HG03521 (cell line): Measurements from ENCODE around the gene PRSS36.
"Not testable (repeated sequence)": the region's sequence is repeated elsewhere in the genome, so short reads cannot be mapped to it uniquely, and the experiment has no call there.

Source experiments
- ATAC-seq: cut with Tn5 transposase; IDR thresholded peaks from one replicate; pipeline ENCODE4 v1.9.1; 2021; ENCODE audit warnings: mild to moderate bottlenecking, moderate library complexity; ENCODE audit not compliant: unreplicated experiment

PRSS36 gene

DNA sequence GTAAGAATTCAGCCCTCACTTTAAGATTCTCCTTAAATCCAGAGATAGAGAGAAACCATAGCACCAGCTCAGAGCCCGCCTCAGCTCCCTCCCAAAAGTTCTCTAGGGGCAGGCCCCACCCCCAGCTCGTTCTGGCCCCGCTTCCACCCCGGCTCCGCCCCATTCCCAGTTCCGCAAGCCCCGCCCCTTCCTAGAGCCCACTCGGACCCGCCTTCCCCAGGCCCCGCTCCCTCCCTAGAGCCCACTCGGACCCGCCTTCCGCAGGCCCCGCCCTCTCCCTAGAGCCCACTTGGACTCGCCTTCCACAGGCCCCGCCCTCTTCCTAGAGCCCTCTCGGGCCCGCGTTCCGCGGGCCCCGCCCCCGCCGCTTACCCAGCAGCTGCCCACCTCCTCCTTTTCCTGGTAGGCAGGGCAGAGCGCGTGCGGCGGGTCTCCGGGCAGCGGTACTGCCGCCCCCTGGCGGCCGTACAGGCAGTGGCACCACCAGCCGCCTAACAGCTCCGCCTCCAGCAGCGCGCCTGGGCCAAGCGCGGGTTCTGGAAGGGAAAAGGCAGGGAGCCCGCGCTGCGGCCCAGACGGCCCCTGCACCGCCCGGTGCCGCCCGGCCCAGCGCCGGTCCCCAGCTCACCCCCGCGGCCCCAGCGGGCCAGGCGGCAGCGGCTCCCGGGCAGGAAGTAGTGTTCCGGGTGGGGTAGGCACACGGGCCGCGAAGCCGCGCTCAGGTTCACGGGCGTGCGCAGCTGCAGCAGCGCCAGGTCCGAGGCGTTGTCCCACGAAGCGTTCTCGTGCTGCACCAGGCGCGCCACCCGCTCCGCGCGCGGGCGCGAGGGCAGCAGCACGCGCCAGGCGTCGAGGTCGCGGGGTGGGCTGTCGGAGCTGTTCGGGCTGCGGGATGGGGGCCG, 7.5 kb downstream of the PRSS36 start:
- ATAC-seq, result peak; percentile 86

DNA sequence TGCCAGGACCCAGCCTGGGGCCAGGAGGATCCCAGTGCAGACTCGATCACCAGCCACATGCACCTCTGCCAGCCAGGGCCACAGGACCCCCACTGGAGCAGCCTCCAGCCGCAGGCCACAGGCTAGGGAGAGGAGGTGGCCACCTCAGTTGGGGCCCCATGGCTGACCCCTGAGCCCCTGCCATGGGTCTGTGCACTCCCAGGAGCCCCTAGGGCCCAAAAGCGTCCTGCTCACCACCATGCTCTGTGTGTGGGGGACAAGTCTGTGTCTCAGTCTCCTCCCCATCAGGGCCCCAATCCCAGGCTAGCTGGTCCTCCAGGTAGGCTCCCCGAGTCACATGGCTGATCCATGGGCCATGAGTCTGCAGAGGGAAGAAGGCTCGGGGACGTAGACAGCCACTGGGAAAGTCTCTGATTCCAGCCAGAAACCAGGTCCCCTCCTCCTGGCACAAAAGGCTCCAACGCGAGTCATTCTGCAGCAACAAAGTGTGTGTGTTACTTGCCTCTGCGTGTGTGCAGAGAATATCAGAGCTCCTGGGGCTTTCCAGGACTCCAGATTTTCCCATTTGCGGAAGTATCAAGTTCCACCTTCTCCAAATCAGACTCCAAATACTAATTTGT, 8.3 kb downstream of the PRSS36 start:
- ATAC-seq, result no peak

DNA sequence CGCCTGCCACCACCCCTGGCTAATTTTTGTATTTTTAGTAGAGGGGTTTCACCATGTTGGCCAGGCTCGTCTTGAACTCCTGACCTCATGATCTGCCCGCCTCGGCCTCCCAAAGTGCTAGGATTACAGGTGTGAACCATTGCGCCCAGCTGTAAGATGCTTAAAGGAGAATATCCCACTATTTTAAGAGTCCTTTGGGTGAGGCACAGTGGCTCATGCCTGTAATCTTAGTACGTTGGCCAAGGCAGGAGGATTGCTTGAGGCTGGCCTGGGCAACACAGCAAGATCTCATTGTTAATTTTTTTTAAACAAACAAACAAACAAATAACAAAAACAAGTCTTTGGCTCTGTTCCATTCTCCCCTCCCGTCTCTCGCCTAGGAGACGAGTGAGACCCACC, 8.8 kb downstream of the PRSS36 start:
- ATAC-seq, result not testable (repeated sequence)

DNA sequence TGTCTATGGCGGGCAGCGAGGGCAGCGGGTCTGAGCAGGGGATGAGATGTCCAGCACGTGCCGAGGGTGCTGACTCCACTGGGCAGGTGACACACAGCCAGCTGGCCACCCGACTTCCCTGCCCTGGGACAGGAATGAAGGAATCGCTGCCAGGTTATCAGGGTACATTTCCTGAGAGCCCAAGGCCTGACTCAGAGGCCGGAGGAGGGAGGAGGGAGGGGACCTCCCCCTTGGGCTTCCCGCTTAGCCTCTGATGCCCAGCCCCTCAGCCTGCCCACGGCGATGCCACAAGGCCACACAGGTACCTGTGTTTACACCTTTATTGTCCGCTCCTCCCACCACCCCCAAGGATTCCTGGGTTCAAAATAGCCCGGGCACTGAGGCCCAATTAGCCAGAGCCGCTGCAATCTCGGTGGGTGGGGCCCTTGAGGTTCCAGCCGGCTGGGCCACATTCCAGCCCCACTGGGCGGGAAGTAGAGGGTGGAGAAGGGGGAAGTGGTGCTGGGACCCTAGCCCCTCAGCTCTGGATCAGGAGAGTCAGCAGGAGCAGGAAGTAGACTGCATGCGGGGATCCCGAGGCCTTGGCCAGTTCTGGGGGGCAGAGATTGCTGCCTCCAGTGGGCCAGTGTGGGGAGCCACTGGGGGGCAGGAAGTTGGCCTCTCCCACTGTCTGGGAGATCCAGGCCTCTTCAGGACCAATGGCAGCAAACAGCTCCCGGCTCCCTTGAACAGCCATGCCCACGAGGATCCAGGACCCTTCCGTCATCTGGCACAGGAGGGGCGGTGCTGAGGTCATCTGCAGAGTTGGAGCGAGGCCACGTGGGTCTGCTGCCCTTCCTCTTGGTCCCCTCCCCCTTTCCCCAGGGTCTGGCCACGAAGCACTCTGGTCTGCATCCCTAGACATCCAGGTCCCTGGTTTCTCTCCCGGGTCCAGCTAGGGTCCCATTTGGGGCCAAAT, 11.0 kb downstream of the PRSS36 start:
- ATAC-seq, result no peak

DNA sequence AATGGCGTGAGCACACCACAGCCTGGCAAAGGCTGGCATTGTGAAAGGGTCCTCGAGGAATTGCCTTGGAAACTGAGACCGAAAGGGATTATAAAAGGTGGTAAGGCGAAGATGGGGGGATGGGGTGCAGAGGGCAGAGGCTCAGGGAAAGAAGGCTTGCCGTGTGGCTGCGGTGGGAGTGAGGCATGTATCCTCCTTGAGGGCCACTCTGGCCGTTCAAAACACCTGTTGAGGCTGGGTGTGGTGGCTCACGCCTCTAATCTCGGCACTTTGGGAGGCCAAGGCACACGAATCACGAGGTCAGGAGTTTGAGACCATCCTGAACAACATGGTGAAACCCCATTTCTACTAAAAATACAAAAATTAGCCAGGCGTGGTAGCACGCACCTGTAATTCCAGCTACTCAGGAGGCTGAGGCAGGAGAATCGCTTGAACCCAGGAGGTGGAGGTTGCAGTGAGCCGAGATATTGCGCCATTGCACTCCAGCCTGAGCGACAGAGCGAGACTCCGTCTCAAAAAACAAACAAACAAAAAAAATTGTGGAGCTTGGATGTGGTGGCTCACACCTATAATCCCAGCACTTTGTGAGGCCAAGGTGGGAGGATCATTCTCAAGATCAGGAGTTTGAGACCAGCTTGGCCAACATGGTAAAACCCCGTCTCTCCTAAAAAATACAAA, 12.9 kb downstream of the PRSS36 start:
- not testable (repeated sequence) for ATAC-seq

DNA sequence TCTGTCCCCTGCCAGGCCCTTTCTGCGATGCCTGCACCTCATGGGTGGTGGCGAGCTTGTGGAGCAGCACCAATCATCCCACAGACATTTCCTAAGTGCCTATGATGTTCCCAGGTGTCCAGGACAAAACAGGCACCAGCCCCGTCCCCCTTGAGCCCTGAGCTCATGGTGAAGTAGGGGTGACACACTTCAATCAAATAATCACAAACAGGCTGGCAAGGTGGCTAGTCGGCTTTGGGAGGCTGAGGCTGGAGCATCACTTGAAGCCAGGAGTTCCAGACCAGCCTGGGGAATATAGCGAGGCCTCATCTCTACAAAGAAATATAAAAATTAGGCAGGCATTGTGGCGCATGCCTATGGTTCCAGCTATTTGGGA, 13.6 kb downstream of the PRSS36 start:
- no peak for ATAC-seq

DNA sequence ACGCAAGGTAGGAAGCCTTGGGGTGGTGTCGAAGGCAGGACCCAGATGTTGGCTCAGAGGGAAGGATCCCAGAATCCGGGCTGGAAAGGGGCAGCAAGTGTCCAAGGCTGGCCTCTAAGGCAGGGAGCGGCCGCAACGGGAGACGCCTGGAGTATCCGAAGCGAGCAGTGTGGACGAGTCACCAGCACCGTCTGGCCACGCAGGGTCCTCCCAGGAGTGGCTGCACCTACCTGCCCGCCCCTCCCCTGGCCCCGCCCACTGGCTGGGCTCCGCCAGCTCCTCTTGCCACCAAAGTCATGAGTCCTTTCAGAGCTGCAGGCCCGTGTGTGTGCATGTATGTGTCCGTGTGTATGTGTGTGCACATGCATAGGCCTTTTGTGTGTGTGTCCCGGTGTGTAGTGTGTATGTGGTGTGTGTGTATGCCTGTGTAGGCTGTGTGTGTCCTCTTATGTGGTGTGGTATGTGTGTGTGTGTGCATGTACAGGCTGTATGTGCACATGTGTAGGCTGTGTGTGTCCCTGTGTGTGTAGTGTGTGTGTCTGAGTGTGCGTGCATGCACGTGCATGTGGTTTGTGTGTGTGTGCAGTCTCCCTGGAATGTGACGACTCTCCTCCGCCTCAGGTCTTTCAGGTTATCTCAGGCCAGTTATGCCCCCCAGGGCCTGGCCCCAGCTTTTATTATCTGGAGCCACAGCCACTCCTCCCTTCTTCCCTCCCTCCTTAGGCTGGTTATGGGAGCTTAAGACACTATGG, 14.2 kb downstream of the PRSS36 start, which contains the start of gene PRSS8:
Gene PRSS8 (minus strand): TSS at position 193 of the 752 bp plus-strand sequence. CDS start 229 bp downstream, outside the sequence.
- no peak for ATAC-seq

DNA sequence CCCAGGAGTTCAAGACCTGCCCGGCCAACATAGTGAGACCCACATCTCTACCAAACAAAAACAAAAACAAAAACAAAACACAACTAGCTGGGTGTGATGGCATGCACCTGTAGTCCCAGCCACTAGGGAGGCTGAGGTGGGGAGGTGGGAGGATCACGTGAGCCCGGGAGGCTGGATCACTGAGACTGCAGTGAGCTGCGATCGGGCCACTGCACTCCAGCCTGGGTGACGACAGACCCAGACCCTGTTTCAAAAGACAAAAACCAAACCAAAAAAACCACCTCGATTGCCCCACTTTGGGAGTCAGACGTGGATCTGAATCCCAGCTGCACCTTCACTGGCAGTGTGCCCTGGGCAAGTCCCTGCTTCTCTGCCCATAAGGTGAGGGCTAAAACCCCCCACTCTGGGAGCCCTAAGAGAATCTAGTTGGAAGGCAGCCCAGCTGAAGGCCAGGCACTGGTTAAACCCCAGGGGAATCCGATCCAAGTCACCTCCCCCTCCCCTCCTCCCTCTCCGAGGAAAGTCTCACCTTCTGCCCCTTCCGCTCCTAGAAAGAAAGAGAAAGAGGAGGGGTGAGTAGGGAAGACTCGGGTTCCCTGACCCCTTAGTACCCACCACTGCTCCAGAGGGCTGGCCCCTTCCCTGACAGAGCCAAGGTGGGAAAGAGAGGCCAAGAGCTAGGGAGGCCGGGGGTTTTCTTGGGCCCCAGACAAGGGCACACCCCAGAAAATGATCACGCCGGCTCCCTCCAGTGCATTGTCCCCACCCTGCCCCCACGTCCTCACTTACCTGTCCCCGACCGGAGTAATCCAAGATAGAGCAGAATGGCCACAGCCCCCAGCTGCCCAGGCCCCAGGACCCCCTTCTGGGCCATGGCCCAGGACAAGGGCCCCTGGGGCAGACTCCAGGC, 15.0 kb downstream of the PRSS36 start:
- ATAC-seq, result no peak

DNA sequence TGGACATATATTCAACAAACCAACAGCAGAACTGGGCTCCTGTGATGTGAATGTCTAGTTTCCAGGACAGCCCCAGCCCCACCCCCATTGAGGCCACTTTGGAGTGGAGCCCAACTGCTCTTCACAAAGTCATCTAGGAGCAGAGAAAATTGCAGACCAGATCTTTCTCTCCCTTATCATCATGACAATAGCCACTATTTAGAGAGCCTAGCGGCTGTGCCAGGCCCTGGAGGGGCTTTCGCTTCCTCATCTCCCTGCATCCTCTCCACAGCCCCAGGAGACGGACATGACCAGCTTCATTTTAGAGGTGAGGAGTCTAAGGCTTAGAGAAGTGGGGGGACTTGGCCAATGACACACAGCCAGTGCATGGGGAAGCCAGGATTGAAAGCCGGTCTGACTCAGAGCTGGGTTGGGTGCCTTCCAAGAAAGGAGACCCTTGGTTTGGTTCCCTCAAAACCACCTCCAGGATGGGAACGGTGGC, 15.7 kb downstream of the PRSS36 start:
- no peak for ATAC-seq

DNA sequence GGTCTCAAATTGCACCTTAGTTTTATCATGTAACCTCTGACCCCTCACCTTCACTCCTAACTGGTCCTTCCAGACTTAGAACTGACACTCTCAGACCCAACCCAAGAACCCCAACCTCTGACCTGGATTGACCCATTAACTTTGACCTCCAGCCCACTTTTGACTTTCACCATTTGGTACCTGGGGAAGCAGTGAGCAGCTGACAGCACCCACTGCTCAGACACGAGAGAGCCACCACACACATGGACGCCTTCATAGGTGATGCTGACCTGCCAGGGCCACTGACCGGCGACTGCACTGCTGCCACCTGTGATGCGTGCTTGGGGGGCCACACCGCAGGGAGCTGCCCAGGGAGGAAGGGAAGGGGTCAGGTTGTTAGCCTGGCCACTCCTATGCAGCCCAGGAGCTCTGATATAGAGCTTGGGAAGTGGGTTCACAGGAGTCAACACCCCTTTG, 16.8 kb downstream of the PRSS36 start:
- no peak for ATAC-seq

DNA sequence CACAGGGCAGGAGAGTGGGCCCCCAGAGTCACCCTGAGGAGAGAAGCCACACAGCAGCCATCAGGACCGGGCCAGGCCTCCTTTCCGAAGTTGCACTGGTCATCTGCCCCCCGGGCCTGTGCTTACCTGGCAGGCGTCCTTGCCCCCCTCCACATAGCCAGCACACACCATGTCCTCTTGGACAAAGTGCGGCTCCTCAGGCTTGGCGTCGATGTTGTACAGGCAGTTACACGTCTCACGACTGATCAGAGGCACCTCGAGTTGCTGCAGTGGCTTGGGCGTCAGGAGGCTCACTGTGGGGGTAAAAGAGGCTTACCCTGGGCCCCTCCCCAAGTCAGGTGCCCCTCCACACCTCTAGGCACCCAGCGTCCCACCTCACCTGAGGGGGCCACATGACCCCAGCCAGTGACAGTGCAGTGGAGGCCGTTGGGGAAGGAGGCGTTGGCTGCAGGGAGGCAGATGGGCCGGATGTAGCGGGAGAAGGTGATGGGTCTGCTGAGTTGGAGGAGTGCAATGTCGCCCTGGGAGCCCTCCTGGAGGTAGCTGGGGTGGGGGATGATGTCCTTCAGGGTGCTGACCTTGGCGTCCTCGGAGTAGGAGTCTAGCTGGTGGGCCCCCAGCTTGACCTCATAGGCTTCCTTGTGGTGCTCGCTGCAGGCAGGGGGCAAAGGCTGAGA, 17.4 kb downstream of the PRSS36 start:
- no peak for ATAC-seq

DNA sequence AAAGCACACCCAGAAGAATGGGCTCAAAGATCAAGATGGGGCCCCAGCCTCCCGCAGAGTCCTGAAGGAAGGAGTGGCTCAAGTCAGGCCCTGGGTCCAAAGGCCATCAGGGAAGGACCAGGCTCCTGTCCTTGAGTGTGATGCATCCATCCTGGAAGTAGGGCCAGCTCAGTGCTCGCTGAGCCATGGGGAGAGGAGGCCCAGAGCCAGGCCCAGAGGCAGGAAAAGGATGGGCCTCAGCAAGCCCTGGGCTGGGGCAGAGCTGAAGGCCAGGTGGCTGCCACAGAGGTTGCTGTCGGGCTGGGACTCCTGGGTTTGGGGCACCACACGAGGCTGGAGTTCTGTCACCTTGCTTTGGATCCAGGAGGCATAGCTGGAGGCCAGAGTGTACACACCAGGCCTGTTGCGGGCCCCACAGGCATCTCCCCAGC, 18.0 kb downstream of the PRSS36 start:
- ATAC-seq, result no peak

DNA sequence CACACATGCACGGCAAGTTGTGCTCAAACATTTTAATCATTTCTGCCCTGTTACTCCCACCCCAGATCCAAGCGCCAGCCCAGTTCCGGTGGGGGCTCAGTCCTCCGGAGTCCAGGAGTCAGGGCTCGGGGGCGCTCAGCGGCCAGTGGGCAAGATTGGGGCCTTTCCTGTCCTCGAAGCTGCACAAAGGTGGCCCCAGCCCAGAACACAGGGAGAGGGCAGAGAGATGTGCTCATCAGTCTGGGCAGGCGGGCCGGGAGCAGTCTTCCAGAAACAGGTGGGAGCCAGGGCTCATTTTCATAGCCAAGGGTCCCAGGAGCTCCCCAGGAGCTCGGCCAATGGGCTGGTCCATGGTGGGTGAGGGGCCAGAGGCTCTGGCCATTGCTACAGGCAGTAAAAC, 18.4 kb downstream of the PRSS36 start:
- no peak for ATAC-seq

DNA sequence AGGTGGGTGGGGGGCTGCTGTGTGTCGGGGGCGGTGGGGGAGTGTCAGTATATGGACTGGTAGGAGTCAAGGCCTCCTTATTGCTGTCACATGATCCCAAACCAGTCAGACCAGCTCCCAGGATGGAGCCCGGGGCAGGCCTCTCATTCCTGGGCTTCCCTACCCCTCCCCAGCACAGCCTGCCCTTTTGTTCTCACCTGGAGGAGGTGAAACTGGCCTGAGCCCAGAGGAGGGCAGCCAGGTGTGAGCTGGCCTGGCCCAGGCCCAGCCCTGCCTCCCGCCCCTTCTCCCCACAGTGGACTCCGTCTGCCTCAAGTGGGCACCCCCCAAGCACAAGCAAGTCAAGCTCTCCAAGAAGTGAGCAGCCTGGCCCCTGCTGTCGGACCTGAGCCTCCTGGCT, 19.0 kb downstream of the PRSS36 start:
- no peak for ATAC-seq

DNA sequence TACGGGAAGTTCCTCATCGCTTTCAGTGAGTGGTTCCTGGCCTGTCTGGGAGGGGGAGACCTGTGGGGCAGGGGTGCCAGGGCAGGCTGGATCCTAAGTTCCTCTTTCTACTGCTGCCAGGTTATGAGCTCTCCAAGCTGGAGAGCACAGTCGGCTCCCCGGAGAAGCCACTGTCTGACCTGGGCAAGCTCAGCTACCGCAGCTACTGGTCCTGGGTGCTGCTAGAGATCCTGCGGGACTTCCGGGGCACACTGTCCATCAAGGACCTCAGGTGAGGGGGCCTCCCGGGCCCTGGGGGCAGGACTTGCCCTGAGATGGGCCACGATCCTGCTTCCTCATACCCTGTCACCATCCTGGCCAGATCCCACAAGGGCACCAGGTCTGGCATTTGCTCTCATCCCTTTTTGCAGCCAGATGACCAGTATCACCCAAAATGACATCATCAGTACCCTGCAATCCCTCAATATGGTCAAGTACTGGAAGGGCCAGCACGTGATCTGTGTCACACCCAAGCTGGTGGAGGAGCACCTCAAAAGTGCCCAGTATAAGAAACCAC, 19.5 kb downstream of the PRSS36 start:
- no peak for ATAC-seq

DNA sequence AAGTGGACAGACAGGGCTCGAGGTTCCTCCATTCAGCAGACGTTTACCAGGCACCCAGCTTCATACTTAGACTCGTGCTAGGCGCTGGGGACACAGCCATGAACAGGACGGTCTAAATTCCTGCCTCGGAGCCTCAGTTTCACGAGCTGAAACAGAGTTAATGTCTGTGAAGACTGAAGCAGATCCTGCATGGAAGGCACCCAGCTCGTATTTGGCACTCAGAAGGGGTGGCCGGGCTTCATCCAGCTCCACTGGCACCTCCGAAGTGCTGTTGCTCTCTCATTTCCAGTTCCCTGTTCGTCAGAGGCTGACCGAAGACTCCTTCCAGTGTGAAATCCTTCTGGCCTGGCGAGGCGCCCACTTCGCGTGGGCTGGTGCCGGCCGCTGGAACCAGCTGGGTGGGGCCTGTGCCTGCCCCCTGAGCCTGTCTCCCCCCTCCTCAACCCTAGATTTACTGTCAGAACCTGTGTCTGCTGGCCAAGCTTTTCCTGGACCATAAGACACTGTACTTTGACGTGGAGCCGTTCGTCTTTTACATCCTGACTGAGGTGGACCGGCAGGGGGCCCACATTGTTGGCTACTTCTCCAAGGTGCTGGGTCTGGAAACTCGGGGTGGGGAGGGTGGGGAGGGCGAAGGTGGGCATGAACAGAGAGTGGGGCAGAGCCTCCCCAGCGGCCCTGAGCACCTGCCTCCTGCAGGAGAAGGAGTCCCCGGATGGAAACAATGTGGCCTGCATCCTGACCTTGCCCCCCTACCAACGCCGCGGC, 20.1 kb downstream of the PRSS36 start:
- ATAC-seq, result no peak
